ENCODE measurements around the gene WDR83.

DNA sequence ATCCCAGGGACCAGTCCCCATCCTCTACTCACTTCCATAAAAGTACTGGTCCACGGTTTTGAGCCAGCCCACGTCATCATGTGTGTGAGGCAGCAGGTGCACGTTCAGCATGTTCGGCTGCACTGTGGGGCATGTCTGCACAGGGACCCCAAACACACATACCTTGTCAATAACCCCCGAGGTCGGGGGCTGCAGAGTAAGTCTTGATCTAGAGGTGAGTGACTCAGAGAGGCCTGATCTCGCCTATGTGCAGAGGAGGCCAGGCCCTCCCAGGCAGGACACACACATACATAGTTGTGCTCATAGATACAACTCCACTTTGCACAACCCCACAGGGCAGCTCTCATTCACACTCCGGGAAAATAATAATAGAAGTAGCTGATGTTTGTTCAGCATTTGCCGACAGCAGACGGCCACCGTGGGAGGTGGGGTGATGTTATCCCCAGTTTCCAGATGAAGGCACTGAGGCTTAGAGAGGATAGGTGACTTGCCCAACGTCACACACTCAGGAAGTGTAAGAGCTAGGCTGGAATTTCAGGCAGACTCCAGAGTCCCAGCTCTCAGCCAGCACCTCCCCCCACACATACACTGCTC lies 839 bp upstream of the WDR83 start:
- TF ChIP-seq, protein P1, sequence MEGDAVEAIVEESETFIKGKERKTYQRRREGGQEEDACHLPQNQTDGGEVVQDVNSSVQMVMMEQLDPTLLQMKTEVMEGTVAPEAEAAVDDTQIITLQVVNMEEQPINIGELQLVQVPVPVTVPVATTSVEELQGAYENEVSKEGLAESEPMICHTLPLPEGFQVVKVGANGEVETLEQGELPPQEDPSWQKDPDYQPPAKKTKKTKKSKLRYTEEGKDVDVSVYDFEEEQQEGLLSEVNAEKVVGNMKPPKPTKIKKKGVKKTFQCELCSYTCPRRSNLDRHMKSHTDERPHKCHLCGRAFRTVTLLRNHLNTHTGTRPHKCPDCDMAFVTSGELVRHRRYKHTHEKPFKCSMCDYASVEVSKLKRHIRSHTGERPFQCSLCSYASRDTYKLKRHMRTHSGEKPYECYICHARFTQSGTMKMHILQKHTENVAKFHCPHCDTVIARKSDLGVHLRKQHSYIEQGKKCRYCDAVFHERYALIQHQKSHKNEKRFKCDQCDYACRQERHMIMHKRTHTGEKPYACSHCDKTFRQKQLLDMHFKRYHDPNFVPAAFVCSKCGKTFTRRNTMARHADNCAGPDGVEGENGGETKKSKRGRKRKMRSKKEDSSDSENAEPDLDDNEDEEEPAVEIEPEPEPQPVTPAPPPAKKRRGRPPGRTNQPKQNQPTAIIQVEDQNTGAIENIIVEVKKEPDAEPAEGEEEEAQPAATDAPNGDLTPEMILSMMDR (IDR thresholded peaks at IDR 0.05) = no peak
- no peak for TF ChIP-seq POLR2A (IDR thresholded peaks at IDR 0.05)

Measured in lower leg skin (tissue), 3 donors.